WTC11 (cell line): ENCODE results near the gene LCN12. TPM values are rescaled to one million over a fixed set of nuclear protein-coding genes. Genes with fewer than 3 reads are reported as not detected.
A peak's percentile ranks its signal among the peaks of the same experiment; 100 is the strongest.

Source experiments
- ATAC-seq: fragments of 200-7000 bp; cut with Tn5 transposase; 2 replicates; pipeline ENCODE4 v1.10.0; 2021; ENCODE audit warnings: mild to moderate bottlenecking, moderate library complexity
- CTCF ChIA-PET: fragments of 300-600 bp; sonication (Branson Sonifier 250); formaldehyde crosslinking; loops from one replicate; lab custom pipeline; 2021; ENCODE audit warnings: antibody characterized with exemption; lab: Charles Lee
- POLR2A ChIA-PET: fragments of 350-600 bp; sonication (Branson Sonifier 250); formaldehyde crosslinking; loops from one replicate; lab custom pipeline; 2021; ENCODE audit warnings: antibody characterized with exemption; lab: Charles Lee
- DNase-seq: peaks from one replicate; pipeline ENCODE4 v3.0.0; 2021; ENCODE audit warnings: low spot score
- H3K27ac Mint-ChIP-seq: 2 replicates; pipeline ENCODE4 v1.8.0; 2021; ENCODE audit warnings: mixed read lengths
- H3K27me3 Mint-ChIP-seq: 2 replicates; pipeline ENCODE4 v1.8.0; 2021; ENCODE audit warnings: low read depth, mild to moderate bottlenecking, moderate library complexity, mixed read lengths
- H3K36me3 Mint-ChIP-seq: 2 replicates; pipeline ENCODE4 v1.8.0; 2021; ENCODE audit warnings: mixed read lengths
- H3K4me1 Mint-ChIP-seq: 2 replicates; pipeline ENCODE4 v1.8.0; 2022; ENCODE audit warnings: mixed read lengths
- H3K4me3 Mint-ChIP-seq: 2 replicates; pipeline ENCODE4 v1.8.0; 2021; ENCODE audit warnings: mild to moderate bottlenecking, moderate library complexity, mixed read lengths
- H3K9me3 Mint-ChIP-seq: 2 replicates; pipeline ENCODE4 v1.8.0; 2021; ENCODE audit warnings: mixed read lengths
- ARID4B ChIP-seq: sonication (generic); formaldehyde crosslinking; IDR thresholded peaks from 2 replicates; pipeline ENCODE4 v1.8.0; 2023; ENCODE audit warnings: missing genetic modification reagents, mild to moderate bottlenecking, borderline replicate concordance
- ERG ChIP-seq: fragments of 250-450 bp; sonication (Bioruptor Pico); IDR thresholded peaks from 2 replicates; pipeline ENCODE4 v1.8.0; 2021; ENCODE audit warnings: mild to moderate bottlenecking
- ESRRA ChIP-seq: sonication (generic); formaldehyde crosslinking; IDR thresholded peaks from 2 replicates; pipeline ENCODE4 v1.8.1; 2022; ENCODE audit warnings: mild to moderate bottlenecking, missing genetic modification reagents, borderline replicate concordance
- FOXK1 ChIP-seq: sonication (generic); formaldehyde crosslinking; IDR thresholded peaks from 2 replicates; pipeline ENCODE4 v1.8.0; 2022; ENCODE audit warnings: mild to moderate bottlenecking, moderate library complexity, missing genetic modification reagents
- FOXP1 ChIP-seq: sonication (generic); formaldehyde crosslinking; IDR thresholded peaks from 2 replicates; pipeline ENCODE4 v1.8.0; 2022; ENCODE audit warnings: missing genetic modification reagents, mild to moderate bottlenecking, moderate library complexity, borderline replicate concordance
- MAX ChIP-seq: sonication (generic); formaldehyde crosslinking; IDR thresholded peaks from 2 replicates; pipeline ENCODE4 v1.8.0; 2022; ENCODE audit warnings: mild to moderate bottlenecking, missing genetic modification reagents
- NFATC4 ChIP-seq: fragments of 250-450 bp; sonication (Bioruptor Pico); IDR thresholded peaks from 2 replicates; pipeline ENCODE4 v1.9.0; 2021; ENCODE audit warnings: mild to moderate bottlenecking
- NFYB ChIP-seq: sonication (generic); formaldehyde crosslinking; conservative IDR thresholded peaks from 2 replicates; pipeline ENCODE4 v1.8.0; 2022; ENCODE audit warnings: low read depth, missing genetic modification reagents
- SP1 ChIP-seq: sonication (generic); formaldehyde crosslinking; conservative IDR thresholded peaks from 2 replicates; pipeline ENCODE4 v1.8.1; 2022; ENCODE audit warnings: missing genetic modification reagents
- TEAD1 ChIP-seq: sonication (generic); formaldehyde crosslinking; IDR thresholded peaks from 2 replicates; pipeline ENCODE4 v1.8.0; 2022; ENCODE audit warnings: mild to moderate bottlenecking, missing genetic modification reagents
- USF1 ChIP-seq: sonication (generic); formaldehyde crosslinking; IDR thresholded peaks from 2 replicates; pipeline ENCODE4 v1.8.0; 2022; ENCODE audit warnings: mild to moderate bottlenecking, missing genetic modification reagents
- ZBTB43 ChIP-seq: sonication (generic); formaldehyde crosslinking; IDR thresholded peaks from 2 replicates; pipeline ENCODE4 v1.8.1; 2023; ENCODE audit warnings: mild to moderate bottlenecking, missing genetic modification reagents
- ZNF138 ChIP-seq: sonication (generic); formaldehyde crosslinking; conservative IDR thresholded peaks from 2 replicates; pipeline ENCODE4 v1.8.1; 2022; ENCODE audit warnings: mild to moderate bottlenecking, moderate library complexity, missing genetic modification reagents
- ZNF219 ChIP-seq: sonication (generic); formaldehyde crosslinking; IDR thresholded peaks from 2 replicates; pipeline ENCODE4 v1.8.0; 2023; ENCODE audit warnings: missing genetic modification reagents, mild to moderate bottlenecking, borderline replicate concordance
- ZNF532 ChIP-seq: fragments of 250-450 bp; sonication (Bioruptor Pico); IDR thresholded peaks from 2 replicates; pipeline ENCODE4 v1.9.0; 2021; ENCODE audit warnings: mild to moderate bottlenecking, borderline replicate concordance
- total RNA-seq: library from RNA; stranded (reverse); gene quantifications from 3 replicates; pipeline ENCODE4 v1.2.3, GENCODE V29; 2021

The LCN12 gene
- total RNA-seq, 1 experiment from 2014 or later: 1.9 TPM

- TF ChIP-seq ESRRA: no peak
- TF ChIP-seq MAX (CRISPR knock-in tag): no peak; the same call in 1 of the 2 replicates
- no peak for TF ChIP-seq ZNF219 (CRISPR knock-in tag)
- no peak for TF ChIP-seq ZNF532 (CRISPR knock-in tag)
- TF ChIP-seq SP1: no peak
- no peak for TF ChIP-seq ZNF138 (CRISPR knock-in tag)
- no peak for TF ChIP-seq ZBTB43 (CRISPR knock-in tag)
- 0 out of 2 replicates have a peak, but pooled peaks have one; percentile 14 for TF ChIP-seq USF1 (CRISPR knock-in tag)
- TF ChIP-seq ARID4B: peak; percentile 70; the same call in 1 of the 2 replicates
- TF ChIP-seq NFATC4: 0 out of 2 replicates have a peak, but pooled peaks have one; percentile 23
- no peak for TF ChIP-seq ERG (CRISPR knock-in tag)
- no peak for TF ChIP-seq FOXP1
- 0 out of 2 replicates have a peak, but pooled peaks have one; percentile 42 for TF ChIP-seq TEAD1
- no peak for TF ChIP-seq NFYB (CRISPR knock-in tag)
- no peak for TF ChIP-seq FOXK1
- H3K27me3 Mint-ChIP-seq: no peaks in the 10 kb centered on the region
- peak overlapping the region; percentile 67 for H3K4me3 Mint-ChIP-seq
- ChIA-PET CTCF (interaction anchor here (0.6 to 8.7 kb wide), 14 partner anchors 10 to 216 kb away, joined by 3 to 151 read pairs (median 4); partner anchors contain the start of genes ABCA2, AJM1, LCN8 and NPDC1), POLR2A (no interaction called here)
- DNase-seq (peak; percentile 49), ATAC-seq (peak; percentile 2; the same call in 1 of the 2 replicates)
- no peak overlapping the region for H3K27ac Mint-ChIP-seq
- peaks cover 7% of the 10 kb centered on the region; the same call in 1 of the 2 replicates for H3K36me3 Mint-ChIP-seq
- H3K4me1 Mint-ChIP-seq: peaks cover 11% of the 10 kb centered on the region
- no peaks in the 10 kb centered on the region for H3K9me3 Mint-ChIP-seq
Measured at GRCh38 chr9:136943291-136944211, 8.5 kb upstream of the LCN12 start.
